Measurements from ENCODE around the gene RAB25.
A peak's percentile ranks its signal among the peaks of the same experiment; 100 is the strongest.

Gene RAB25

DNA sequence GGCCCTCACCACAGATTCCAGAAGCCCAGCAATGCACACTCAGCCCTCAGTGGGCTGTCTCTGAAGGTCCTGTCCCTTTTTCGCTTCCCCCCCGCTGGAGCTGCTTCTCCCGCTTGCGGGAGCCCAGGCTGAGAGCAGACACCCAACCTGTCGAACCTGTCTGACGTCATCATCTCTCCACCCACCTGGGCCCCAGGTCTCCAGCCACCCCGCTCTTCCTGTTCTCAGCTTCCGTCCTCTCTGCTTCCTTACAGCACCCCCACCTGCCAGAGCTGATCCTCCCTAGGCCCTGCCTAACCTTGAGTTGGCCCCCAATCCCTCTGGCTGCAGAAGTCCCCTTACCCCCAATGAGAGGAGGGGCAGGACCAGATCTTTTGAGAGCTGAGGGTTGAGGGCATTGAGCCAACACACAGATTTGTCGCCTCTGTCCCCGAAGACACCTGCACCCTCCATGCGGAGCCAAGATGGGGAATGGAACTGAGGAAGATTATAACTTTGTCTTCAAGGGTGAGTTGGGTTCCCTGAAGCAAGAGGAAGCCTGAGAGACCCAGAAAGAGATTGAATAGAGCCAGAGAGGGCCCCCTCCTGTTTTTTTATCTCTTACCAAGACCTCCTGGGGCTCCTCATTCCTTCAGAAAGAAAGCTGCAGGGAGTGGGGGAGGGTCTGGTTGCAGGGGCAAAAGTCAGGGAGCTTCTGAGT is at the start of gene RAB25:
Gene RAB25 (plus strand): TSS at position 224 of the 700 bp plus-strand sequence. CDS start 241 bp downstream, at position 465.
- TF ChIP-seq, protein P1, sequence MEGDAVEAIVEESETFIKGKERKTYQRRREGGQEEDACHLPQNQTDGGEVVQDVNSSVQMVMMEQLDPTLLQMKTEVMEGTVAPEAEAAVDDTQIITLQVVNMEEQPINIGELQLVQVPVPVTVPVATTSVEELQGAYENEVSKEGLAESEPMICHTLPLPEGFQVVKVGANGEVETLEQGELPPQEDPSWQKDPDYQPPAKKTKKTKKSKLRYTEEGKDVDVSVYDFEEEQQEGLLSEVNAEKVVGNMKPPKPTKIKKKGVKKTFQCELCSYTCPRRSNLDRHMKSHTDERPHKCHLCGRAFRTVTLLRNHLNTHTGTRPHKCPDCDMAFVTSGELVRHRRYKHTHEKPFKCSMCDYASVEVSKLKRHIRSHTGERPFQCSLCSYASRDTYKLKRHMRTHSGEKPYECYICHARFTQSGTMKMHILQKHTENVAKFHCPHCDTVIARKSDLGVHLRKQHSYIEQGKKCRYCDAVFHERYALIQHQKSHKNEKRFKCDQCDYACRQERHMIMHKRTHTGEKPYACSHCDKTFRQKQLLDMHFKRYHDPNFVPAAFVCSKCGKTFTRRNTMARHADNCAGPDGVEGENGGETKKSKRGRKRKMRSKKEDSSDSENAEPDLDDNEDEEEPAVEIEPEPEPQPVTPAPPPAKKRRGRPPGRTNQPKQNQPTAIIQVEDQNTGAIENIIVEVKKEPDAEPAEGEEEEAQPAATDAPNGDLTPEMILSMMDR (conservative IDR thresholded peaks at IDR 0.05) = no peak
- TF ChIP-seq ZFX (IDR thresholded peaks at IDR 0.05) = no peak; the same call in 1 of the 2 replicates
- H3K27ac ChIP-seq = peak within 1 kb of the TSS; percentile 79

DNA sequence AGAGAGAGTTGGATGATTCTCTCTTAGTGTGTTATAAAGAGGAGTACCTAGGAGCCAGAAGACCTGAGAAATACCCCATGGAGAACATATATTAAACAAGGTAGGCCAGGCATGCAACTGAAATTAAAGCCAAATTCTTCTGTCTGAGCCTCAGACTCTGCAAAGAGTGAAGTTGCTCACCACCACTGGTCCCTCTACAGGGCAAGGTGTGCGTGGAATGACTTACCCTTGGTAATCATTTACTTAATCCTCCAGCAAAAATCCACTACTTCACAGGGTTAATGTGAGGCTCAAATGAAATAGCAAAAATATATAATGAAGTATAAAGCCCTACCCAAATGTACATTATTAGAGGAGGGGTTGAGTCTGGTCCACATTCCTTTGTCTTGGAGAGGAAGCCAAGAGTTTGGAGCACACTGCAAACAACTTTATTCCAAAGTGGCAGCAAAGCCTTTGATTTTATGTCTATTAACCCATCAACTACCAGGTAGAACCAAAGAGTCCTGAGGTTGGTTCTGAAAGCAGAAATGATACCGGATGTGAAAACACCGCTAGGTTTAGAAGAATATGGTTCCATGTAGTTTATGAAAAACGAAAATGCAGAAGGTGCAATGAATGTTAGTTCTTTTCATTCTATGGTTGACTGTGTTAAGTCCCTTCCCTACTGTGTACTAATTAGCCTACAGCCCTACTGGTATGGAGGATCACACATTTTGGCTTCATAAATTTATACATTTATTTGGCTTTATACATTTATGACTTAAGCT is 48.7 kb upstream of the RAB25 start:
- H3K27ac ChIP-seq = no peak overlapping the region

DNA sequence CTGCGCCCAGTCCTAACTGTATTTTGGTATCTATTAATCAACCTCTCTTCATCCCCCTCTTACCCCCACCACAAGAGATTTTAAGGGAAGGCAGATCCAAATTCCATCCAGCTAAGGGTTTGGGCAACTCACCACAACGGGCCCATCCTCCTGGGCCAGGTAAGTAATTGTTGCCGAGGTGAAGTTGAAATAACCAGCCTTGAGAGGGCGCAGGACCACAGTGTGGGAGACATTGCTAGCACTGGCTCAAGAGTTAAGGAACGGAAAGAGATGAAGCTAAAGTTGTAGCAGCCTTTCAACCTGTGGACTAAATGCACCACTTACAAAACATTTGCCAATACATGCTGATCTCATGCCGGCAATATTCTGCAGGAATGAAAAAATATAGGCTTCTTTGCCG is 46.1 kb upstream of the RAB25 start:
- H3K27ac ChIP-seq = no peak overlapping the region
- TF ChIP-seq, protein P1 (conservative IDR thresholded peaks at IDR 0.05) = no peak
- TF ChIP-seq ZFX (IDR thresholded peaks at IDR 0.05) = no peak

More for the DNA sequence above, 48.7 kb upstream of the RAB25 start:
- TF ChIP-seq, protein P1 (conservative IDR thresholded peaks at IDR 0.05) = no peak
- TF ChIP-seq ZFX (IDR thresholded peaks at IDR 0.05) = no peak

DNA sequence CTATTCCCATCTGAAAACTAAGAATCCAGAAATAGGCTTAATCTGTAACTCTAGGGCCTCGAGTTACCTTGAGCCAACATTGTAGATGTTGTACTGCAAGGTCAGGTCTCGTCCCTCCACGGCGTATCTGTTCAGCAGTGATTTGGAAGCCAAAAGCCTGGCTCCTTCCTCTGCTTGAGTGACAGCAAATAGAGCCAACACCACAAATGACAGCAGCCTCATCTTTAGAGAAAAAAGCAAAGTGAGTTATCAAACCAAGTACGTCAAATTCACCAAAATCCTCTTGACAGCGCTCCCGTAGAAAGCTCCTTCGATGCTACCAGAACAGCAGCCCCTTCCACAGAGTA is 41.0 kb upstream of the RAB25 start:
- H3K27ac ChIP-seq = peak overlapping the region; percentile 81
- TF ChIP-seq, protein P1 (conservative IDR thresholded peaks at IDR 0.05) = no peak
- TF ChIP-seq ZFX (IDR thresholded peaks at IDR 0.05) = no peak

DNA sequence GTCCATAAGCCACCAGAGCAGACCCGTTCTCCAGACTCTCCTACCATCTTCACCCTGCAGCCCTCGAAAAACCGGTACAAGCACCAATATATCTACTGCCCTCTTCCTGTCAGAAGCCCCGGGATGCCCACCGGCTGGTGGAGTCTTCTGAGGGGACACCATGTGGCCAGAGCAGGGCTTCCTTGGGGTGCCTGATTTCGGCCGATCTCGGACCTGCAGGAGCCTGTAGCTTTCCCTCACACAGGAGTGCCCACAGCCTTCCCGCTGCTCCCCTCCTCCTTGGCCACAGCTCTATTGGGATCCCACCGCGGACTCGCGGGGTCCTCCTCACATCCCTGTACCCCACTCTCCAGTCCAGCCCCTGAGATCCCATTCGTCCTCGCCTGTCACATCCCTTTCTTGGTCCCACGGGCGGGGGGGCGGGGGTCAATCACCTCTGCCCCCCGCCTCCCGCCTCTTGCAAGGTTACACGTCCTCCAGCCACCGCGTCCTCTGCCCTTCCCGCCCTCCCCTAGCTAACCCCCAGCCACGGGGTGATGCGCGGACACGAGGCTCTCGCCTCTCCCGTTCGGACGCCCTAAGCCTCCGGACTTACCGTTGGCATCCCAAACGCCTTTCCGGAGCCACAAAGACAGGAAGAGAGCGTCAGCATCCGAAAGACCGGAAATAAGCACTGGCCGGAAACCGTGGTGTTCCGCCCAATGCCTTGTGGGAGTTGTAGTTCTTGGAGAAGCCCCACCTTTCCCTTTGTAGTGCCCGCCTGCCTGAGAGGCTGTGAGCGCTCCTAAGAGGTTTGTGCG is 40.5 kb upstream of the RAB25 start, which contains the start of gene SSR2:
Gene SSR2 (minus strand): TSS at position 659 of the 800 bp plus-strand sequence. CDS start 784 bp downstream, outside the sequence.
- H3K27ac ChIP-seq = peak within 1 kb of the TSS; percentile 81

DNA sequence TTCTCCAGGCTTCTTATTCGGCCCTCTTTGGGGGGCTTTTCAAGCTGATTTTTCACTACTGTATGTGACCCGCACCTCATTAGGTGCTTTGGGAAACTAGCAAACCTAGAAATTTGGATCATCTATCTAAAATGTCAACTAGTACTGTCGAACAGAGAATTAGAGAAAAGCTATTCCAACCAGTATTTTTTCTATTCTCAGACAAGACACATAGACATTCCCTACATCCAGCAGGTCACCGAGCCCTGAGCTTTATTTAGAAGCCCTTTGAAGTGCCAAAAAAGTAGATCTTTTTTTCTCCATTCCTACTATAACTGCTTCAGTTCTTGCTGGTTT is 39.9 kb upstream of the RAB25 start:
- TF ChIP-seq, protein P1 (conservative IDR thresholded peaks at IDR 0.05) = no peak
- no peak for TF ChIP-seq ZFX (IDR thresholded peaks at IDR 0.05)
- H3K27ac ChIP-seq = peak overlapping the region; percentile 81; the same call in 1 of the 2 replicates

More for the DNA sequence above, 40.5 kb upstream of the RAB25 start, which contains the start of gene SSR2:
- TF ChIP-seq, protein P1 (conservative IDR thresholded peaks at IDR 0.05) = no peak

All from C4-2B (cell line).